Erythroblast (primary cell): Measurements from ENCODE around the gene ZNF831.

Experiments used
- GATA1 ChIP-seq: IDR thresholded peaks from 2 replicates; pipeline ENCODE4 v1.6.1; 2011; ENCODE audit warnings: low read depth, mild to moderate bottlenecking, control low read depth, low read length, moderate library complexity
- POLR2A ChIP-seq: IDR thresholded peaks from 2 replicates; pipeline ENCODE4 v1.6.1; 2011; ENCODE audit warnings: mild to moderate bottlenecking, low read length

DNA sequence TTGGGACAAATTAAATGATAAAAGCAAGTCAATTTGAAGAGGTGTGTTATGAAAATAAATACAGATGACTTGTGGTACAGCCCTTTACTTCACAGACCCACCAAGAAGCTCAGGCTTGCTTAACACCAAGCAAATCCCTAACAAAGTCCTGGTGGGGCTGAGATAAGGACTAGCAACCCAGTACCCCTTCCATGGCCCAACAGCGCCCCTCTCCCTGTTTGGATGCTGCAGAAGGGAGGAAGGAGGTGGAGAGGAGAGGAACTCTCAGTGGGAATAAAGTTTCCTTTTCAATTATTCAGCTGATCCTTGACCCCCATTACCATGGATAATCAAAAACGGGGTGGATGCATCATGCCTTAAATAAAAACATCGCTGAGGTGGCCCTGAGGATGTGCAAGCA is 4.5 kb upstream of the ZNF831 start:
- TF ChIP-seq GATA1, result no peak
- no peak for TF ChIP-seq POLR2A
